K562 (cell line): ENCODE data around the gene PALM3. TPM values are rescaled to one million over a fixed set of nuclear protein-coding genes. Genes with fewer than 3 reads are reported as not detected.

Experiments used
- FOXA1 ChIP-seq: fragments of 450-650 bp; IDR thresholded peaks from 2 replicates; pipeline ENCODE4 v1.6.1; 2016; ENCODE audit warnings: mild to moderate bottlenecking, borderline replicate concordance
- HNRNPK ChIP-seq: fragments of 200-400 bp; formaldehyde crosslinking; IDR thresholded peaks from one replicate; pipeline ENCODE4 v1.6.1; 2018; ENCODE audit warnings: mild to moderate bottlenecking, low read depth, low read length; ENCODE audit not compliant: poor library complexity, severe bottlenecking
- MYBL2 ChIP-seq, 2 experiments: fragments of 450-650 bp in 1 of 2; sonication (generic) in 1 of 2; formaldehyde crosslinking in 1 of 2; IDR thresholded peaks; 2 replicates each; pipeline versions ENCODE4 v1.6.1 to v1.8.1; 2017 to 2022; ENCODE audit warnings: borderline replicate concordance in 1 of 2, inconsistent platforms in 1 of 2, low read depth in 1 of 2, mild to moderate bottlenecking in 1 of 2, missing genetic modification reagents in 1 of 2, moderate library complexity in 1 of 2
- NFE2 ChIP-seq: IDR thresholded peaks from 2 replicates; pipeline ENCODE4 v1.6.1; 2014; ENCODE audit warnings: antibody characterized with exemption, low read depth
- PHB2 ChIP-seq: fragments of 450-650 bp; IDR thresholded peaks from 2 replicates; pipeline ENCODE4 v1.6.1; 2017; ENCODE audit warnings: low read depth
- POLR2H ChIP-seq: IDR thresholded peaks from 2 replicates; pipeline ENCODE4 v1.6.1; 2016; ENCODE audit warnings: missing genetic modification characterization, low read depth, mild to moderate bottlenecking, control low read depth, missing compliant biosample characterization, moderate library complexity
- SAP30 ChIP-seq: fragments of 200-600 bp; sonication (generic); IDR thresholded peaks from 2 replicates; pipeline ENCODE4 v1.6.1; 2012; ENCODE audit warnings: borderline replicate concordance, low read depth, mild to moderate bottlenecking, moderate library complexity, low read length, control low read depth, inconsistent platforms; ENCODE audit not compliant: insufficient read depth, poor library complexity, severe bottlenecking
- SIX5 ChIP-seq, 2 experiments: IDR thresholded peaks; 2 replicates each; pipeline ENCODE4 v1.6.1; 2011; ENCODE audit warnings: low read length in 2 of 2, borderline replicate concordance in 1 of 2, low read depth in 1 of 2, mild to moderate bottlenecking in 1 of 2, moderate library complexity in 1 of 2; ENCODE audit not compliant: insufficient read depth in 1 of 2
- XRCC3 ChIP-seq: fragments of 450-650 bp; IDR thresholded peaks from 2 replicates; pipeline ENCODE4 v1.6.1; 2017; ENCODE audit warnings: mild to moderate bottlenecking, moderate library complexity
- ZNF253 ChIP-seq: fragments of 250-450 bp; sonication (Bioruptor Pico); conservative IDR thresholded peaks from 2 replicates; pipeline ENCODE4 v1.6.1; 2021; ENCODE audit warnings: mild to moderate bottlenecking
- ZNF584 ChIP-seq: fragments of 200-800 bp; sonication (Bioruptor generic); IDR thresholded peaks from 2 replicates; pipeline ENCODE4 v1.6.1; 2016; ENCODE audit warnings: low read depth, mild to moderate bottlenecking, missing genetic modification characterization, missing compliant biosample characterization
- polyA plus RNA-seq, 8 experiments: library from polyadenylated mRNA; depleted of rRNA in 4 of 8; stranded (reverse) in 5 of 8; unstranded in 3 of 8; fragments of >200 nt; fragmentation: Nextera tagmentation in 2 of 8; fragmentation: Illumina TruSeq in 1 of 8; extraction: Ambion mirVana in 2 of 8; extraction: Trizol in 1 of 8; gene quantifications; 2 replicates each; pipeline versions ENCODE4 v1.2.1 to v1.2.3, GENCODE V29; 2011 to 2014; ENCODE audit warnings: inconsistent platforms in 1 of 8, missing spikeins in 1 of 8
- total RNA-seq, 7 experiments: library from RNA; depleted of rRNA in 6 of 7; stranded (reverse); fragments of >200 nt in 6 of 7; fragmentation: Illumina TruSeq in 2 of 7; extraction: Trizol in 2 of 7; gene quantifications; 2 replicates each; pipeline versions ENCODE4 v1.2.1 to v1.2.3, GENCODE V29; 2011 to 2021; ENCODE audit warnings: low replicate concordance in 1 of 7
- TF ChIP-seq, protein P1 (sequence below), 2 experiments: fragments of 200-800 bp in 1 of 2; sonication (Bioruptor generic) in 1 of 2; sonication (generic) in 1 of 2; formaldehyde crosslinking in 1 of 2; IDR thresholded peaks in 1 of 2; conservative IDR thresholded peaks in 1 of 2; 2 replicates each; pipeline versions ENCODE4 v1.5.0 to v1.6.1; 2016 to 2020; ENCODE audit warnings: missing compliant biosample characterization in 1 of 2, missing genetic modification characterization in 1 of 2, missing genetic modification reagents in 1 of 2
- TF ChIP-seq, protein P2 (sequence below): sonication (generic); formaldehyde crosslinking; IDR thresholded peaks from 2 replicates; pipeline ENCODE4 v1.8.0; 2023; ENCODE audit warnings: mild to moderate bottlenecking, missing genetic modification reagents
- TF ChIP-seq, protein P3 (sequence below), 3 experiments: fragments of 200-800 bp in 1 of 3; fragments of 250-450 bp in 1 of 3; fragments of 450-650 bp in 1 of 3; sonication (Bioruptor Pico) in 1 of 3; sonication (Bioruptor generic) in 1 of 3; formaldehyde crosslinking in 1 of 3; IDR thresholded peaks; 2 replicates each; pipeline versions ENCODE4 v1.6.1 to v1.8.0; 2016 to 2022; ENCODE audit warnings: mild to moderate bottlenecking in 2 of 3, missing genetic modification characterization in 2 of 3, missing compliant biosample characterization in 1 of 3, moderate library complexity in 1 of 3
- TF ChIP-seq, protein P4 (sequence below): sonication (generic); formaldehyde crosslinking; IDR thresholded peaks from 2 replicates; pipeline ENCODE4 v1.8.0; 2022; ENCODE audit warnings: mild to moderate bottlenecking, missing genetic modification reagents

The PALM3 gene
- total and polyA plus RNA-seq, 9 of the 15 experiments (the other 6 are each of a cell fraction or from before 2014, with no cell fraction given), result 0.07 to 9.3 (median 3.3) TPM

DNA sequence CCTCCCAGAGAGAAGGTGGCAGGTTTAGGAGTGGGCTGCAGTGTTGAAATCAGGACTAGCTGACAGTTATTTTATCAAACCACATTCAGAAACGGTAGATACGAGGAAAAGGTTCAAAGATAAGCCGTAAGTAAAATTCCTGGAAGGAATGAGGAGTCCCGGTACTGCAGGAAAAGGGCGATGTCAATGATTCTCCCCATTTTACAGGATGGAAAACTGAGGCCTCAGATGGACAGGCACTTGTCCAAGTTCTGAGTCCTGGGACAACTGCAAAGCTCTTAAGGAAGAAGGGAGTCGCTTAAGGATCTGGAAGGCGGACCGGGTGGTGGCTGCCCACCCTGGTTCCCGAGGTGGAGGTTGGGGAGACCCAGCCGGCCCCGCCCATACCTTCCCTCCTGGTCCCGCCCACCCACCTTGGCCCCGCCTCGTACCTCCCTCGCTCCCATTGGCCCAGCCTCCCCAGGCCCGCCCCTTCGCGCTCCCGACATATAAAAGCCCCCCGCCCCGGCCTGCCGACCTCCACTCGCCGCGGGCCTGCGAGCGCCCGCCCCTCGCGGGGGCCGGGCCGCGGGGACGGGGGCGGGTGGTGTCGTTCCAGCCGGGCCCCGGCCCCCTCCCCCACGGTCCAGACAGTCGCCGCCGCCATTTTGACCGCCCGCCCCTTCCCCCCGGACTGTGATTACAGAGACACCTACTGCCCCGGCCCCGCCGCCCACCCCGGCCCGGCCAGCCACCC, 56.4 kb downstream of the PALM3 start (continued):
- TF ChIP-seq, protein P1, sequence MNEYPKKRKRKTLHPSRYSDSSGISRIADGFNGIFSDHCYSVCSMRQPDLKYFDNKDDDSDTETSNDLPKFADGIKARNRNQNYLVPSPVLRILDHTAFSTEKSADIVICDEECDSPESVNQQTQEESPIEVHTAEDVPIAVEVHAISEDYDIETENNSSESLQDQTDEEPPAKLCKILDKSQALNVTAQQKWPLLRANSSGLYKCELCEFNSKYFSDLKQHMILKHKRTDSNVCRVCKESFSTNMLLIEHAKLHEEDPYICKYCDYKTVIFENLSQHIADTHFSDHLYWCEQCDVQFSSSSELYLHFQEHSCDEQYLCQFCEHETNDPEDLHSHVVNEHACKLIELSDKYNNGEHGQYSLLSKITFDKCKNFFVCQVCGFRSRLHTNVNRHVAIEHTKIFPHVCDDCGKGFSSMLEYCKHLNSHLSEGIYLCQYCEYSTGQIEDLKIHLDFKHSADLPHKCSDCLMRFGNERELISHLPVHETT (CRISPR knock-in tag; conservative IDR thresholded peaks at IDR 0.05 in 1 of 2, IDR thresholded peaks at IDR 0.05 in 1 of 2), result peak in 1 of 2 experiments; percentile 81; a peak in 2 of 4 replicates
- TF ChIP-seq MYBL2 (IDR thresholded peaks at IDR 0.05; ENCODE audit: low read depth), result no peak
- no peak for TF ChIP-seq MYBL2 (CRISPR knock-in tag; IDR thresholded peaks at IDR 0.05; ENCODE audit: borderline replicate concordance)
- TF ChIP-seq PHB2, result 0 out of 2 replicates have a peak, but pooled peaks have one; percentile 23
- no peak for TF ChIP-seq FOXA1
- TF ChIP-seq, protein P2, sequence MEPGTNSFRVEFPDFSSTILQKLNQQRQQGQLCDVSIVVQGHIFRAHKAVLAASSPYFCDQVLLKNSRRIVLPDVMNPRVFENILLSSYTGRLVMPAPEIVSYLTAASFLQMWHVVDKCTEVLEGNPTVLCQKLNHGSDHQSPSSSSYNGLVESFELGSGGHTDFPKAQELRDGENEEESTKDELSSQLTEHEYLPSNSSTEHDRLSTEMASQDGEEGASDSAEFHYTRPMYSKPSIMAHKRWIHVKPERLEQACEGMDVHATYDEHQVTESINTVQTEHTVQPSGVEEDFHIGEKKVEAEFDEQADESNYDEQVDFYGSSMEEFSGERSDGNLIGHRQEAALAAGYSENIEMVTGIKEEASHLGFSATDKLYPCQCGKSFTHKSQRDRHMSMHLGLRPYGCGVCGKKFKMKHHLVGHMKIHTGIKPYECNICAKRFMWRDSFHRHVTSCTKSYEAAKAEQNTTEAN (CRISPR knock-in tag), result peak; percentile 89
- TF ChIP-seq SIX5 (IDR thresholded peaks at IDR 0.05; ENCODE audit: borderline replicate concordance in 1 of 2, insufficient read depth in 1 of 2, low read depth in 1 of 2, low read length in 2 of 2), result no peak
- no peak for TF ChIP-seq NFE2
- no peak for TF ChIP-seq ZNF584 (CRISPR knock-in tag)
- no peak for TF ChIP-seq SAP30
- TF ChIP-seq, protein P3, sequence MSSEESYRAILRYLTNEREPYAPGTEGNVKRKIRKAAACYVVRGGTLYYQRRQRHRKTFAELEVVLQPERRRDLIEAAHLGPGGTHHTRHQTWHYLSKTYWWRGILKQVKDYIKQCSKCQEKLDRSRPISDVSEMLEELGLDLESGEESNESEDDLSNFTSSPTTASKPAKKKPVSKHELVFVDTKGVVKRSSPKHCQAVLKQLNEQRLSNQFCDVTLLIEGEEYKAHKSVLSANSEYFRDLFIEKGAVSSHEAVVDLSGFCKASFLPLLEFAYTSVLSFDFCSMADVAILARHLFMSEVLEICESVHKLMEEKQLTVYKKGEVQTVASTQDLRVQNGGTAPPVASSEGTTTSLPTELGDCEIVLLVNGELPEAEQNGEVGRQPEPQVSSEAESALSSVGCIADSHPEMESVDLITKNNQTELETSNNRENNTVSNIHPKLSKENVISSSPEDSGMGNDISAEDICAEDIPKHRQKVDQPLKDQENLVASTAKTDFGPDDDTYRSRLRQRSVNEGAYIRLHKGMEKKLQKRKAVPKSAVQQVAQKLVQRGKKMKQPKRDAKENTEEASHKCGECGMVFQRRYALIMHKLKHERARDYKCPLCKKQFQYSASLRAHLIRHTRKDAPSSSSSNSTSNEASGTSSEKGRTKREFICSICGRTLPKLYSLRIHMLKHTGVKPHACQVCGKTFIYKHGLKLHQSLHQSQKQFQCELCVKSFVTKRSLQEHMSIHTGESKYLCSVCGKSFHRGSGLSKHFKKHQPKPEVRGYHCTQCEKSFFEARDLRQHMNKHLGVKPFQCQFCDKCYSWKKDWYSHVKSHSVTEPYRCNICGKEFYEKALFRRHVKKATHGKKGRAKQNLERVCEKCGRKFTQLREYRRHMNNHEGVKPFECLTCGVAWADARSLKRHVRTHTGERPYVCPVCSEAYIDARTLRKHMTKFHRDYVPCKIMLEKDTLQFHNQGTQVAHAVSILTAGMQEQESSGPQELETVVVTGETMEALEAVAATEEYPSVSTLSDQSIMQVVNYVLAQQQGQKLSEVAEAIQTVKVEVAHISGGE (CRISPR knock-in tag; IDR thresholded peaks at IDR 0.05), result peak in 1 of 3 experiments; percentile 95; a peak in 2 of 6 replicates
- no peak for TF ChIP-seq XRCC3
- TF ChIP-seq HNRNPK, result peak; percentile 46
- TF ChIP-seq POLR2H (tag), result peak; percentile 72; the same call in 1 of the 2 replicates
- TF ChIP-seq, protein P4, sequence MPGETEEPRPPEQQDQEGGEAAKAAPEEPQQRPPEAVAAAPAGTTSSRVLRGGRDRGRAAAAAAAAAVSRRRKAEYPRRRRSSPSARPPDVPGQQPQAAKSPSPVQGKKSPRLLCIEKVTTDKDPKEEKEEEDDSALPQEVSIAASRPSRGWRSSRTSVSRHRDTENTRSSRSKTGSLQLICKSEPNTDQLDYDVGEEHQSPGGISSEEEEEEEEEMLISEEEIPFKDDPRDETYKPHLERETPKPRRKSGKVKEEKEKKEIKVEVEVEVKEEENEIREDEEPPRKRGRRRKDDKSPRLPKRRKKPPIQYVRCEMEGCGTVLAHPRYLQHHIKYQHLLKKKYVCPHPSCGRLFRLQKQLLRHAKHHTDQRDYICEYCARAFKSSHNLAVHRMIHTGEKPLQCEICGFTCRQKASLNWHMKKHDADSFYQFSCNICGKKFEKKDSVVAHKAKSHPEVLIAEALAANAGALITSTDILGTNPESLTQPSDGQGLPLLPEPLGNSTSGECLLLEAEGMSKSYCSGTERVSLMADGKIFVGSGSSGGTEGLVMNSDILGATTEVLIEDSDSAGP (CRISPR knock-in tag), result no peak
- no peak for TF ChIP-seq ZNF253 (CRISPR knock-in tag)
